Measurements from ENCODE around the gene LRRTM2. TPM values are rescaled to one million over a fixed set of nuclear protein-coding genes. Genes with fewer than 3 reads are reported as not detected.

Gene LRRTM2
- total and polyA plus RNA-seq, 4 donors: 0.08 to 0.71 (median 0.24) TPM; not detected in 1

DNA sequence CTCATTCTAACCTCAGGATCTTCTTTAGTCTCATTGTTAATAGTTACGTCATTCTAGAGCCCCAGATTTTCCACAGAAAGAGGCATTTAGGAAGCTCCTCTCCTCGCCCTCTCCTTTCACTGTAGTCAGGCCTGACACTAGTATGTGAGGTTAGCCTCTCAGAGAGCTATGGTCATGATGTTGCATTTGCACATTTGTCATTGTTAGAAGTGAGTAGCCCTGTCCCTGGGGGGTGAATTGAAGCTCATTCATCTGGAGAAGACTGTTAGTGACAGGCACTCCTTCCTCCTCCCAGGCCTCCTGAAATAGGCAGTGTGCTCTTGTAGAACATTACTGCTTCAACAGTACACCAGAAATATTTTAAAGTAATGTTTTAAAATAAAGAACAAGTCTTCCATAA lies 26.6 kb upstream of the LRRTM2 start:
- DNase-seq (ENCODE audit: low spot score): no peak
- peaks cover 0 to 3% (median 0%) of the 10 kb centered on the region in 4 donors for H3K4me1 ChIP-seq (ENCODE audit: control insufficient read depth in 4 of 4, insufficient read depth in 4 of 4, low read length in 3 of 4)
- H3K4me3 ChIP-seq (ENCODE audit: low read depth in 1 of 3, low read length in 3 of 3): no peak overlapping the region
- no peak overlapping the region for H3K9ac ChIP-seq (ENCODE audit: low read depth in 1 of 2, low read length in 2 of 2)
- TF ChIP-seq YY1 (IDR thresholded peaks at IDR 0.05) (no peak), HNF4A (conservative IDR thresholded peaks at IDR 0.05) (no peak), RXRA (IDR thresholded peaks at IDR 0.05) (no peak), GABPA (IDR thresholded peaks at IDR 0.05 in 1 of 2, conservative IDR thresholded peaks at IDR 0.05 in 1 of 2) (no peak), REST (IDR thresholded peaks at IDR 0.05) (no peak), EGR1 (IDR thresholded peaks at IDR 0.05; ENCODE audit: low read depth in 2 of 2) (no peak), RAD21 (IDR thresholded peaks at IDR 0.05) (no peak), JUND (IDR thresholded peaks at IDR 0.05) (no peak), FOXA2 (IDR thresholded peaks at IDR 0.05) (no peak), CTCF (IDR thresholded peaks at IDR 0.05; ENCODE audit: low read depth, low read length, missing input control) (no peak)
- TF ChIP-seq, protein P1, sequence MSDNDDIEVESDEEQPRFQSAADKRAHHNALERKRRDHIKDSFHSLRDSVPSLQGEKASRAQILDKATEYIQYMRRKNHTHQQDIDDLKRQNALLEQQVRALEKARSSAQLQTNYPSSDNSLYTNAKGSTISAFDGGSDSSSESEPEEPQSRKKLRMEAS (IDR thresholded peaks at IDR 0.05): no peak
- TF ChIP-seq, protein P2, sequence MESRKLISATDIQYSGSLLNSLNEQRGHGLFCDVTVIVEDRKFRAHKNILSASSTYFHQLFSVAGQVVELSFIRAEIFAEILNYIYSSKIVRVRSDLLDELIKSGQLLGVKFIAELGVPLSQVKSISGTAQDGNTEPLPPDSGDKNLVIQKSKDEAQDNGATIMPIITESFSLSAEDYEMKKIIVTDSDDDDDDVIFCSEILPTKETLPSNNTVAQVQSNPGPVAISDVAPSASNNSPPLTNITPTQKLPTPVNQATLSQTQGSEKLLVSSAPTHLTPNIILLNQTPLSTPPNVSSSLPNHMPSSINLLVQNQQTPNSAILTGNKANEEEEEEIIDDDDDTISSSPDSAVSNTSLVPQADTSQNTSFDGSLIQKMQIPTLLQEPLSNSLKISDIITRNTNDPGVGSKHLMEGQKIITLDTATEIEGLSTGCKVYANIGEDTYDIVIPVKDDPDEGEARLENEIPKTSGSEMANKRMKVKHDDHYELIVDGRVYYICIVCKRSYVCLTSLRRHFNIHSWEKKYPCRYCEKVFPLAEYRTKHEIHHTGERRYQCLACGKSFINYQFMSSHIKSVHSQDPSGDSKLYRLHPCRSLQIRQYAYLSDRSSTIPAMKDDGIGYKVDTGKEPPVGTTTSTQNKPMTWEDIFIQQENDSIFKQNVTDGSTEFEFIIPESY (IDR thresholded peaks at IDR 0.05): no peak
- 96% methylated on average over 2 of the region's 2 CpGs for WGBS
- H3K36me3 ChIP-seq (ENCODE audit: control insufficient read depth in 4 of 4, insufficient read depth in 3 of 4, low read depth in 1 of 4, low read length in 3 of 4): peaks cover 11 to 35% (median 23%) of the 10 kb centered on the region in 4 donors
- H3K27ac ChIP-seq (ENCODE audit: low read depth in 1 of 2, low read length in 2 of 2): no peak overlapping the region
- H3K27me3 ChIP-seq (ENCODE audit: control insufficient read depth in 4 of 4, insufficient read depth in 4 of 4, low read length in 3 of 4): no peaks in the 10 kb centered on the region
- no peaks in the 10 kb centered on the region for H3K9me3 ChIP-seq (ENCODE audit: control insufficient read depth in 4 of 4, low read length in 3 of 4)

DNA sequence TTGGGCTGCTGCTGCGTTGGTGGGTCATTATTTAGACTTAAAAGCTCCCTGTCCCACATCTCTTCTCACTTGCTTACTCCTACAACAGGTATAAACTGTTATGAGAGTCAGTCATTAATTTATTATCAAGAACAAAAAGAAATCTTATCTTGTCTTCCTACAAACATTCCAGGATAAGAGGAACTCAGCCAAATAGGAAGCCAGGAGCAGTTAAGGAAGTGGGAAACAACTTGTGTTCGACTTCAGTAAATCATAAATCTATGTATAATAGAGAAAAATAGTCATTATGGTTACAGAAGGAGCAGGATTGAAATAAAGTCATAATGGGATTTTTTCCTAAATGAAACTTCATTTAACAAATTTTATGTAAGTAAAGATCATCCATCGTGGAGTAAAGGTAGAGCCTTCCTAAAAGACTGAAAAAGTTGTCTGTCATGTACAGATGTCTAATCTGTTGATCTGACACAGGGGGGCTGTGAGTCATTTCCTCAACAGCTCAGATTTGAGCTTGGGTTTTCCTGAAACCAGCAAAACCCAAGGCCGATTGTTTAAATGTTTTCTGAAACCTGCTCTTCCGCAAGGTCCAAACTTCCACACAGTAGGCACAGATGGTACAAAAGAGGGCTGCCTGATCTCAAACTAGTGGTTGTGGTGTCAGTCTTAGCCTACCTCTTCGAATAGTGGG lies 25.3 kb upstream of the LRRTM2 start:
- Histone ChIP-seq H3K27me3 (ENCODE audit: control insufficient read depth in 4 of 4, insufficient read depth in 4 of 4, low read length in 3 of 4) (no peaks in the 10 kb centered on the region), H3K9me3 (ENCODE audit: control insufficient read depth in 4 of 4, low read length in 3 of 4) (no peaks in the 10 kb centered on the region), H3K9ac (ENCODE audit: low read depth in 1 of 2, low read length in 2 of 2) (no peak overlapping the region), H3K36me3 (ENCODE audit: control insufficient read depth in 4 of 4, insufficient read depth in 3 of 4, low read depth in 1 of 4, low read length in 3 of 4) (peaks cover 8 to 25% (median 15%) of the 10 kb centered on the region in 4 donors), H3K4me3 (ENCODE audit: low read depth in 1 of 3, low read length in 3 of 3) (no peak overlapping the region), H3K4me1 (ENCODE audit: control insufficient read depth in 4 of 4, insufficient read depth in 4 of 4, low read length in 3 of 4) (peaks cover 0 to 3% (median 0%) of the 10 kb centered on the region in 4 donors), H3K27ac (ENCODE audit: low read depth in 1 of 2, low read length in 2 of 2) (no peak overlapping the region)
- no peak for DNase-seq (ENCODE audit: low spot score)
- WGBS: 79% methylated on average over 6 of the region's 6 CpGs
- TF ChIP-seq EGR1 (IDR thresholded peaks at IDR 0.05; ENCODE audit: low read depth in 2 of 2) (no peak), RAD21 (IDR thresholded peaks at IDR 0.05) (no peak), TAF1 (conservative IDR thresholded peaks at IDR 0.05) (no peak), CTCF (IDR thresholded peaks at IDR 0.05; ENCODE audit: low read depth, low read length, missing input control) (no peak), FOXA1 (IDR thresholded peaks at IDR 0.05) (no peak), ATF3 (IDR thresholded peaks at IDR 0.05) (no peak), RXRA (IDR thresholded peaks at IDR 0.05) (no peak)

Measured in liver (tissue), 9 donors.